VCaP (cell line): Measurements from ENCODE around the gene CGB7.
"Not testable (repeated sequence)": the region's sequence is repeated elsewhere in the genome, so short reads cannot be mapped to it uniquely, and the experiment has no call there.

Source experiments
- H3K27ac ChIP-seq: fragments of 450-650 bp; 2 replicates; pipeline ENCODE4 v1.5.1; 2017
- TF ChIP-seq, protein P1 (sequence below): fragments of 450-650 bp; conservative IDR thresholded peaks from 2 replicates; pipeline ENCODE4 v1.5.1; 2017; ENCODE audit warnings: mild to moderate bottlenecking, moderate library complexity

Gene CGB7

DNA sequence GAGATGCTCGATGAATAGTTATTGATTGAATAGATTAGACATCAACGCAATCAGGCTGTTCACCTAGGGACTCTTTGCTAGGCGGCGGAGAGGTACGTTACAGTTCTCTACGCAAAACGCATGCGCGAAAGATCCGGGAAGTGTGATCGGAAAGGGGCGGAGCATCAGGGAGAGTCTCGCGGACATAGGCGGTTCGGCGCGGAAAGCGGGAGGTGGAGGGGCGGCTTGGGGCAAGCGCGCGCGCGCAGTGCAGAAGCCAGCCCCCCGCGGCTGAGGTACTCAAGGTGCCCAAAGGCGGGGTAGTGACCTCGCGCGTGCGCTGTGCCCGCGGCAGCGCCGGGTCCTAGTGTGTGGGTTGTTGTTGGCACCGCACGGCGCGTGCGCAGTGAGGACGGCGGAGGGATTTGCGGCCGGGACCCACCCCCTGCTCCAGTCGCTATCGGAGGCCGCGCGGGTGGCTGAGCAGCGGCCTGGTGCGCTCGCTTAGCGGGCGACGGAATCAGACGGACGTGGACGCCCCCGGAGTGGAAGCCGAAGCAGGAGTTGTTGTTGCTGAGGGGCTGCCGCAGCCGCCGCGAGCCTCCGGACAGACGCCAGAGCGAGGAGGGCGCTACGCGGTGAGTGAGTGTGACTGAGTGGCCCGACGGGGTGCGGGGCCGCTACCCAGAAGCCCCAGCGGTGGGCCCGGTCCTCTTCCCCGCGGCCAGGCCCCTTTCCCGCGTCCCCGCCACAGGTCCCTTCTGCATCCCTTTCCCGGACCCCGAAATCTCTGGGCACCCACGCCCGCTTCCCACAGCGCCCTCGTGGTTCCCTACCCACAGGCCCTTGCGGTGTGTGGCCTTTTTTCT lies 27.7 kb upstream of the CGB7 start, which contains the start of gene SNRNP70:
SNRNP70 (plus strand) TSS at position 432 of the 848 bp plus-strand sequence. CDS start 964 bp downstream, outside the sequence.
- TF ChIP-seq, protein P1, sequence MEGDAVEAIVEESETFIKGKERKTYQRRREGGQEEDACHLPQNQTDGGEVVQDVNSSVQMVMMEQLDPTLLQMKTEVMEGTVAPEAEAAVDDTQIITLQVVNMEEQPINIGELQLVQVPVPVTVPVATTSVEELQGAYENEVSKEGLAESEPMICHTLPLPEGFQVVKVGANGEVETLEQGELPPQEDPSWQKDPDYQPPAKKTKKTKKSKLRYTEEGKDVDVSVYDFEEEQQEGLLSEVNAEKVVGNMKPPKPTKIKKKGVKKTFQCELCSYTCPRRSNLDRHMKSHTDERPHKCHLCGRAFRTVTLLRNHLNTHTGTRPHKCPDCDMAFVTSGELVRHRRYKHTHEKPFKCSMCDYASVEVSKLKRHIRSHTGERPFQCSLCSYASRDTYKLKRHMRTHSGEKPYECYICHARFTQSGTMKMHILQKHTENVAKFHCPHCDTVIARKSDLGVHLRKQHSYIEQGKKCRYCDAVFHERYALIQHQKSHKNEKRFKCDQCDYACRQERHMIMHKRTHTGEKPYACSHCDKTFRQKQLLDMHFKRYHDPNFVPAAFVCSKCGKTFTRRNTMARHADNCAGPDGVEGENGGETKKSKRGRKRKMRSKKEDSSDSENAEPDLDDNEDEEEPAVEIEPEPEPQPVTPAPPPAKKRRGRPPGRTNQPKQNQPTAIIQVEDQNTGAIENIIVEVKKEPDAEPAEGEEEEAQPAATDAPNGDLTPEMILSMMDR = no peak
- H3K27ac ChIP-seq = peak within 1 kb of the TSS; percentile 94

DNA sequence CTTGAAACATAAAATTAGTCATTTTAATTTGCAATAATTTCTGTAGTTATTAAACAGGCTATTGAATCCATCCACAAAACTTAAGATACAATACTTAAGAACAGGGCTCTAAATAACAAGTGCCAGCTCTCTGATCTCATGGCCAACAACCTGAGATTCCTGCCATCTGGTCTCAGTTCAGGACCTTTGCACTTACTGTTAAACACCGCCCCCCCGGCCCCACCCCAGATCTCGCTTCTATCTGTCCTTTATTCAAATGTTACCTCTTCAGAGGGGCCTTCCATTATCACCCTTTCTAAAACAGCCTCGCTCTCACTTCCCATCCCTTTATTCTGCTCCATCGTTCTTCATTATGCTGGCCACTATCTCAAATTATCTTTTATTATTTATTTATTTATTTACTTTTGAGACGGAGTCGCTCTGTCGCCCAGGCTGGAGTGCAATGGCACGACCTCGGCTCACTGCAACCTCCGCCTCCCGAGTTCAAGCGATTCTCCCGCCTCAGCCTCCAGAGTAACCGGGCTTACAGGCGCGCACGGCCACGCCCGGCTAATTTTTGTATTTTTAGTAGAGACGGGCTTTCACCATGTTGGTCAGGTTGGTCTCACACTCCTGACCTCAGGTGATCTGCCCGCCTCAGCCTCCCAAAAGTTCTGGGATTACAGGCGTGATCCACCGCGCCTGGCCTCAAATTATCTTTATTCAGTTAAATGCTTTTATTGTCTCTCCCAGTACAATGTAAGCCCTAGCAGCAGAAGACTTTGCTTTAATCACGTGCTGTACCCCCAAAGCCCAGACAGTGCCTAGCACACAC lies 26.9 kb upstream of the CGB7 start:
- TF ChIP-seq, protein P1 = no peak
- peak overlapping the region; percentile 94 for H3K27ac ChIP-seq

DNA sequence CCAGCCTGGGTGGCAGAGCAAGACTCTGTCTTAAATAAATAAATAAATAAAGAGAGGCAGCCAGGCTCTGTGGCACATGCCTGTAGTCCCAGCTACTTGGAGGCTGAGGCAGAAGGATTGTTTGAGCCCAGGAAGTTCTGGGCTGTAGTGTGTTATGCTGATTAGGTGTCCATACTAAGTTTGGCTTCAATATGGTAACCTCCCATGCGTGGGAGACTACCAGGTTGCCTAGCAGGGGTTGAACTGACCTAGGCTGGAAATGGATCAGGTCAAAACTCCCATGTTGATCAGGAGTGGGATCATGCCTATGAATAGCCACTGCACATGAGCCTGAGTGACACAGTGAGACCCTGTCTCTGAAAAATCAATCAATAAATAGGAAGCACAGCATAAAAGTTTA lies 23.7 kb upstream of the CGB7 start:
- H3K27ac ChIP-seq = no peak overlapping the region
- TF ChIP-seq, protein P1 = no peak

DNA sequence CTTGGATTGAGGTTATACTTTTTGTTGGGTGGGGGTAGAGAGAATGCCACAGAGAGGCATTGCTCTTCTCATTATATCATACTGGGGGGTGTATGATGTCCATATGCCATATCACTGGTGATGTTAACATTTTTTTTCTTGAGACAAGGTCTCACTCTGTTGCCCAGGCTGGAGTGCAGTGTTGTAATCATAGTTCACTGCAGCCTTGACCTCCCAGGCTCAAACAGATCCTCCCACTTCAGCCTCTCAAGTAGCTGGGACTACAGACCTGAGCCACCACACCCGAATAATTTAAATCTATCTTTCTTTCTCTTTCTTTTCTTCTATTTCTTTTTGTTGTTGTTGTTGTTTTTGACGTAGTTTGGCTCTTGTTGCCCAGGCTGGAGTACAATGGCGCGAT lies 22.8 kb upstream of the CGB7 start:
- TF ChIP-seq, protein P1 = no peak

DNA sequence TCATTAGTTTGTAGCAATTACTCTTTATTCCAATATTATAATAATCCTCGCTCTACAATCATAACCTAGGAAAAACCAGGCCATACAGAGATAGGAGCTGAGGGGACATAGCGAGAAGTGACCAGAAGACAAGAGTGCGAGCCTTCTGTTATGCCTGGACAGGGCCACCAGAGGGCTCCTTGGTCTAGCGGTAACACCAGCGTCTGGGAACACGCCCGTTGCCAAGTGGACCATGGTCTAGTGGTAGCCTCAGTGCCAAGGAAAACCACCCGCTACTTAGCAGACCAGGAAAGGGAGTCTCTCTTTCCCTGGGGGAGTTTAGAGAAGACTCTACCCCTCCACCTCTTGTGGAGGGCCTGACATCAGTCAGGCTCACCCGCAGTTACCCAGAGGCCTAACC lies 17.3 kb upstream of the CGB7 start:
- TF ChIP-seq, protein P1 = peak; percentile 92
- not testable (repeated sequence) for H3K27ac ChIP-seq

More for the DNA sequence above, 22.8 kb upstream of the CGB7 start:
- no peak overlapping the region for H3K27ac ChIP-seq

DNA sequence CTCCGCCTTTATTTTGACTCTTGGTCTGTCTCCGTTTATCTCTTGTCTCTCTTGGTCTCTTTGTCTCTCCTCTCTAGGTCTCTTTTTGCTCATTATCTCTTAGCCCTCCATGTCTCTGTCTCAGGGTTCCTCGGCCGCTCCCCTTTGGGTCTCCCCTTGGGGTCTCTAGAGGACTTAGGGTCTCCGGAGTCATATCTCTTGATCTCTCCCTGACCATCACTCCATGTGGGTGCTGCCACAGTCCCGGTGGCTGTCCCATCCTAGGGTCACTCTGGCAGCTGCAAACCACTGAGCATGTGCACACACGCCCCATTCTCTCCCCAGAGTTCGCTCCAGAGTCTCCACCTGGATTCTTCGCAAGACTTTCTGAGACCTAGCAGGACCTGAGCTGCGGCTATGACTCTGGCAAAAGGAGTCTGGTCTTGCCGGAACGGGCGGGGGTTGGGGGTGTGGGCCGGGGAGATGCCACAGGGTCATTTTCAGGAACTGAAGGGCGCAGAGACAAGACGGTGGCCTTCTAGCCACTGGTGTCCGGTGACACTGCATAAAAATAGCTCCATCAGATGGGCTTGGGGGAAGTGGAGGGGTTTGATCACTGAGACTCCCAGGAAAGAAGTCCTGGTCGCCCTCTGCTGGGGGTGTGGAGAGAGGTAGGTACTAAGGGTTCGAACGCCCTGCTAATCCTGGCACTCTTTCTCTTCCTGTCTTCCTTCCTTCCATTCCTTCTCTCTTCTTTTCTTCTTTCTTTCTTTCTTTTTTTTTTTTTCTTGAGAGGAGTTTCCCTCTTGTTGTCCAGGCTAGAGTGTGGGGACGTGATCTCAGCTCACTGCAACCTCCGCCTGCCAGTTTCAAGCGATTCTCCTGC lies 16.2 kb upstream of the CGB7 start:
- TF ChIP-seq, protein P1 = peak; percentile 28
- no peak overlapping the region for H3K27ac ChIP-seq
